Activated T-cell treated with anti-CD3 and anti-CD28 coated beads for 4 hours (primary cell): Measurements from ENCODE around the gene POLR2H.
"Not testable (repeated sequence)": the region's sequence is repeated elsewhere in the genome, so short reads cannot be mapped to it uniquely, and the experiment has no call there.

ENCODE experiments used
- DNase-seq: peaks from one replicate; pipeline ENCODE4 v3.0.0-alpha.2; 2020

POLR2H gene

GRCh38 chr3:184336547-184337398 is 24.7 kb upstream of the POLR2H start:
- DNase-seq: no peak

- no peak for DNase-seq
Observed at GRCh38 chr3:184337399-184337714, 24.2 kb upstream of the POLR2H start, which contains the start of gene FAM131A. TSS of gene FAM131A (plus strand) at chr3:184337600. CDS start at chr3:184337631, 31 bp downstream.

DNA sequence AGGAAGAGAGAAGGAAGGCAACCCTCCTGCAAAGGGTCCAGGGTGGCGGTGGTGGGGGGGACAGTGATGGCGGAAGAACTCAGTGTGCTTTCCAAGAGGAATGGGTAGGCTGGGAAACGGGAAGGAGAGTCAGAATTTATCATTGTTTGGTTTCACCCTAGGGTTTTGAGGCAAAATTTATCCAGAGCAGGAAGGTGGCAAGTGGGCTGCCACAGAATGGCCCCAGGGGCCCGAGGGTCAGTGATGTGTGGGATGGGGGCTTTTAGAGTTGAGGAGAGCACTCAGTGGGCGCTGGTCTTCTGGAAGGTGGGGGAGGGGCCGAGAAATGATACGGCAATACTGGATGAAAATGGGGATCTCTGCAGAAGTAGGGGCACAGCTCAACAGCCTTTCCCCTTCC is 23.5 kb upstream of the POLR2H start:
- no peak for DNase-seq

GRCh38 chr3:184338511-184338945 is 23.0 kb upstream of the POLR2H start:
- DNase-seq: no peak

DNA sequence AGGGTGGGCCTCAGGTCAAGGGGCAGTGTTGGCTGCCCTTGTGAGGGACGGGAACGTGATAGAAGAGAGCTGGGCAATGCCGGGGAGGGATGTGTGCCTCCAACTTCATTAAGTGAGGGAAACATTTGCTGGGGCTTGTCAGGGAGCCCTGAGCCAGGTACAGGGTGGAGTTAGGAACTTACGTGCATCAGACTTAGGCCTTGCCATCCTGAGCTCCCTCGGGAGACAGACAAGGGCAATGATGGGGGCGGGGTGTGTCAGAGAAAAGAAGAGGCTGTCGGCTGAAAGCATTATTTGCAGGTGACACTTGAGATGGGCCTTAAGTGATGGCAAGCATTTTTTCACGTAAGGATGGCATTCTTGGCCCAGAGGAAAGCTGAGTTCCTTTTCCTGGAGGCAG is 22.5 kb upstream of the POLR2H start:
- no peak for DNase-seq

DNA sequence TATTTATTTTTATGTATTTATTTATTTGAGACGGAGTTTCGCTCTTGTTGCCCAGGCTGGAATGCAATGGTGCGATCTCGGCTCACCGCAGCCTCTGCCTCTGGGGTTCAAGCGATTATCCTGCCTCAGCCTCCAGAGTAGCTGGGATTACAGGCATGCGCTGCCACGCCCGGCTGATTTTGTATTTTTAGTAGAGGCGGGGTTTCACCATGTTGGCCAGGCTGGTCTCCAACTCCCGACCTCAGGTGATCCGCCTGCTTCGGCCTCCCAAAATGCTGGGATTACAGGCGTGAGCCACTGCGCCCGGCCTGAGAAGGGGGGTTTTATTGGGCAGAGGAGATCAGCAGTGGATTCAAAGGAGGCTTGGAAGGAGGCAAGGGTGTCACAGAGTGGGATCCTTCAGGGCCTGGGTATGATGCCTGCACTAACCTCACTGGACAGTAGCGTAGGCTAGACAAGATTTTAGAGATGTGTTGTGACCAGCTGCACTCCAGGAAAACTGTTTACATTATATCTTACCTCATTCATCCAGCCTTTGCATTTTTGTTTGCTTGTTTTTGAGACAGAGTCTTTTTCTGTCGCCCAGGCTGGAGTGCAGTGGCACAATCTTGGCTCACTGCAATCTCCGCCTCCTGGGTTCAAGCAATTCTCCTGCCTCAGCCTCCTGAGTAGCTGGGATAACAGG is 21.9 kb upstream of the POLR2H start:
- DNase-seq: not testable (repeated sequence)

- DNase-seq: no peak
Observed at GRCh38 chr3:184341925-184342324, 19.6 kb upstream of the POLR2H start.

DNA sequence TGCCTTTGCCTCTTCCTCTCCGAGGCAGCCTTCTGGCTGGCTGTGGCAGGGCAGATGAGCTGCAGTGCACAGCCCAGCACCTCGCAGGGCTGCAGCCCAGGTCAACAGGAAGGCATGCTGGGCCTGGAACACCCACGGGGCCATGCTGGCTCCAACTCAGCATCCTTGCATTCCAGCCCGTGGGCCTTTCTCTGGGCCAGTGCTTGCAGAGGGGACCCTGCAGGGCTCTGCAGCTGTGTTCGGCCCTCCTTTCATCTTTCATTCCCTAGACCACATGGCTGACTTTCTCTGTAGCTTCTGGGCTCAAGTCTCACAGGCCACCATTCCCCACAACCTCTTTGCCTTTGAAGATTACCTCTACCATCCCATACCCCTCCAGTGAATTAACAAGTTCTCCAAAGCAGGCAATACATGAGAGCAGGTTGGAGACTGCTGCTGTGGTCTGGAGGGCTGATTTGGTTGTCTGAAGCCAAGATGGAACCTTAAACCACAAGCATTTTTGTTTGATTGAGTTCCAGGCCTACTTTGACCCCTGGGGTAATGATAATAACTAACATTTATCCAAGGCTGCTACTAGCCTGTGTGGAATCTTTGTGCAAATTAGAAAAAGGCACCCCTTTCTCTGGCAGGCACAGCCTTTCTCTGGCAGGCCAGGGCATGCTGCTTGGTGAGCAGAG is 18.2 kb upstream of the POLR2H start:
- no peak for DNase-seq

- no peak for DNase-seq
Observed at GRCh38 chr3:184344579-184345316, 16.8 kb upstream of the POLR2H start.

- DNase-seq: no peak
Observed at GRCh38 chr3:184345317-184346144, 16.0 kb upstream of the POLR2H start.

DNA sequence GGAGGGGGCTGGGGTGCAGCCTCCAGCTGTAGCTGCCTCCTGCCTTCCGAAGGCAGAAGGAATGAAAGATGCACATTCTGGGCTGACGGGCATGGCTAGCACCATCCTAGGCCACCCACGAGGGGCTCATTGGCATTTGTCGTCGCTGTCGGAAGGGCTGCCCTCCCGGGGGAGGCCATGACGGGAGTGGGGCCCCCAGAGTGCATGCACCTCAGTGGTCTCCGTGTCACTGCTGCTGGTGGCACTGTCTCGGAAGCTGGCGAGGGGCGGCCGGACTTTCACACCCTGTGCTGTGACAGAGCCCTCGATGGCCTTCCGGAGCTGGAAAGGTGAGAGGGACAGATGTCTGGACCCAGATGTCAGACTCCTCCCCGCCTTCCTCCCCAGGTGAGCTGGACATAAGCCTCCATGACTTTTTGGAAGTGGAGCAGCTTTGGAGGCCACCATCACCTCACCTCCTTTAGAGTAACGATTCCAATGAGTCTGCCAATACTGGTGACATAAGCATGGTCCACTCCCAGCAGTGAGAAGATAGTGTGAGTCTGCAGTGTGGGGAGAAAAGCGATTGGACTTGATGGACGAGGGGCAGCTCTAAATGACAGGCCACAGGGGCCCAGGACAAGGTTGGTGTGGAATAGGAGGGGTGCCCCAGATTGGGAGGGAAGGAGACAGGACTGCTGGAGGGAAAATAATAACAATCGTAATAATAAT is 14.9 kb upstream of the POLR2H start:
- DNase-seq: no peak

- DNase-seq: no peak
Observed at GRCh38 chr3:184347321-184348056, 14.0 kb upstream of the POLR2H start.

DNA sequence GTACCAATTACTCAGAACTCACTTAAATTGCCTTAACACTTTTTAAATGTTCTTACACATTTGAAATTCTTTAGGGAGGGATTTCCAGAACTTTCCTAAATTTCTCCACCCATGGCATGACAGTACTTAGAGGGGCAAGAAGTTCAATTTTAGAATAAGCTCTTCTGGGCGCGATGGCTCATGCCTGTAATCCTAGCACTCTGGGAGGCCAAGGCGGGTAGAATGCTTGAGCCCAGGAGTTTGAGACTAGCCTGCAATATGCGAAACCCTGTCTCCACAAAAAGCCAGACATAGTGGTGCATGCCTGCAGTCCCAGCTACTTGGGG is 13.5 kb upstream of the POLR2H start:
- DNase-seq: no peak

GRCh38 chr3:184349563-184350470 is 11.7 kb upstream of the POLR2H start:
- no peak for DNase-seq

- no peak for DNase-seq
Observed at GRCh38 chr3:184350618-184351017, 10.9 kb upstream of the POLR2H start.

DNA sequence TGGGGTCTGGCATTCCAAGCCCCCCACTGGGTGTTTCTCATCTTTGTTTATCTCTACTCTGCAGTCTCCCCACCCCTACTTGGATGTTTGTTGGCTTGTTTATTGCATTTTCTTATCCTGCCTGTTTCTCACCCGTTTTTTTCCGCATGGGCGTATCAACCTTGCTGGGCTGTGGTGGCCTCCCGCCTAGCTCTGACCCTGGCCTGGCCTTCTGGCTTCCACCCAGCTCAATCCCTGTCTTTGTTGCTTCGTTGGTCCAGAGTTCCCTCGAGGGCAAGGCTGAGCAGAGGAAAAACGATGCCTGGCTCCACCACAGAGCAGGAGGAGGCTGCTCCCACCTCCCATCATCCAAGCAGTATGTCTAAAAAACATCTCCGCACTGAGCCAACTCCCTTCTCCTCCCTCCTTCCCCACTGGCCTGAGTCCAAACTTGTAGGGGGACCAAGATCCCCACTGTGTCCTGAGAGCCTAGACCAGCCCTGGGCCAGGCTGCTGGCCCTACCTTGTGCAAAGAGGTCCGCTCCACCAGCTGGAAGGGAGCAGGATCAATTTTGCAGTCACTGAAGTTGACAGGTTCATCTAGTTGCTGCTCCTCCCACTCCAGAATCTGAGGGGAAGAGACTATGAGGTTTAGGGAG is 9.9 kb upstream of the POLR2H start:
- DNase-seq: no peak

GRCh38 chr3:184352149-184352785 is 9.2 kb upstream of the POLR2H start:
- DNase-seq: no peak

DNA sequence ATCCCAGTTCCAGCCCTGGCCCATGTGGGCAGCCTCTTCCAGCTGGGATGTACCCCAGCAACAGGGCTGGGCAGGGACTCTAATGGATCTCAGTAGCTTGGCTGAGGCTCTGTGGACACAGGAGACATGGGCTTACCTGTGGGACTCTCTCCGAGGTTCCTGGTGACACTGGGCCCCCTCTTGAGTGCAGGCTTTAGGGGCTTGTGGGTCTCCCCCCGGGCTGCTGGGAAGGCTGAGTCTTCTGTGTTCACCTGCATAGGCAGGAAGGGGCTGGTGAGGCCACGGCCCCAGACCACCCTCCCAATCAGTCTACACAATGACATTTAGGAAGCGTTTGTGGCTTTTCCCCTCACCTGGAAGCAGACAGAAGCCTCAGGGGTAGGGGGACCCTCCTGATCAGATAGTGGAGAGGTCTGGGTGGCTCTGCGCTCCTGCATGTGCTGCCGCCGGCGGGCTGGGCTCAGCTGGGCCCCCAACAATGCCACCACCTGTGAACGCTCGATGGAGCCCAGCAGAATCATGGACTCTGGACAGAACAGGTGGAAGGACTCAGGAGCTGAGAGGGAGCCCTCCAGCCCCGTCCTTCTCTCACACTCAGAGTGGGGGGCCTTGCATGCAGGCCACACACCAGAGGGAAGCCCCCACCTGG is 8.5 kb upstream of the POLR2H start:
- DNase-seq: no peak
